GM23248 (cell line): Measurements from ENCODE around the gene CD300LG.

Experiments
- EZH2 ChIP-seq: fragments of 200-600 bp; sonication (generic); IDR thresholded peaks from 2 replicates; pipeline ENCODE4 v1.6.1; 2018; ENCODE audit warnings: antibody characterized with exemption, mild to moderate bottlenecking; ENCODE audit not compliant: insufficient read depth, poor library complexity, severe bottlenecking
- EZH2phosphoT487 ChIP-seq: fragments of 200-600 bp; sonication (generic); IDR thresholded peaks from 2 replicates; pipeline ENCODE4 v1.6.1; 2018; ENCODE audit warnings: antibody characterized with exemption, moderate library complexity, mild to moderate bottlenecking, low read depth; ENCODE audit not compliant: insufficient read depth

DNA sequence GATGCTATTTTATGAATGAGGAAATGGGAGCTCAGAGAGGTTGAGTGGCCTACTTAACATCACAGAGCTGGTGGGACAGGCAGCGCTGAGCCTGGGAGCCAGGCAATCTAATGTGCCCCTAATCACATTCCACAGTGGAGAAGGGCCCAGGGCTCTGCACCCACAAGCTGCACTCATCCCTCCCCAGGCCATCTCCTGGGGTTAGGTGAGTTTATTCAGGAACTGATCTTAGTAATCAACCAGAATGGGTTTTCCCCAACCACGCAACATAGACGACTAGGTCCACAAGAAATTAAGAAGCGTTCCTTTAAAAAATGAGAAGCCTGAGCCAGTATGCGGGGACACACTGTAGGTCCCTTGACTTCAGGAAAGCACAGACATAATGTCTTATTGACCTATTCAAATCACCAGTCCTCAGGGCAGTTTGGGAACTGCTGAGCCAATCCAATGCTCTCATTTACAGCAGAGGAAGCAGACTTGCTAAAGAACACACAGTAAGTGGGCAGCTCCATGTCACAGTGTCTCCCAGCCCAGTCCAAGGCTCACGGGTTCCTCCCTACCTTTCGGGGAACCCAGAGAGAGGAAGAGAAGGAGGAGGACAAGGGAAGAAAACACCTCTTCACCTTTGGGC, 16.4 kb upstream of the CD300LG start:
- TF ChIP-seq EZH2phosphoT487 (no peak), EZH2 (no peak)
